GM11168 (cell line): ENCODE data around the gene UBE2I.

Experiments
- in situ Hi-C: fragments of 300-500 bp; cut with MboI; formaldehyde crosslinking; loops from one replicate; pipeline ENCODE4 v1.12.0; 2022; ENCODE audit warnings: low sequenced_read_pairs; ENCODE audit not compliant: unreplicated experiment

UBE2I gene

DNA sequence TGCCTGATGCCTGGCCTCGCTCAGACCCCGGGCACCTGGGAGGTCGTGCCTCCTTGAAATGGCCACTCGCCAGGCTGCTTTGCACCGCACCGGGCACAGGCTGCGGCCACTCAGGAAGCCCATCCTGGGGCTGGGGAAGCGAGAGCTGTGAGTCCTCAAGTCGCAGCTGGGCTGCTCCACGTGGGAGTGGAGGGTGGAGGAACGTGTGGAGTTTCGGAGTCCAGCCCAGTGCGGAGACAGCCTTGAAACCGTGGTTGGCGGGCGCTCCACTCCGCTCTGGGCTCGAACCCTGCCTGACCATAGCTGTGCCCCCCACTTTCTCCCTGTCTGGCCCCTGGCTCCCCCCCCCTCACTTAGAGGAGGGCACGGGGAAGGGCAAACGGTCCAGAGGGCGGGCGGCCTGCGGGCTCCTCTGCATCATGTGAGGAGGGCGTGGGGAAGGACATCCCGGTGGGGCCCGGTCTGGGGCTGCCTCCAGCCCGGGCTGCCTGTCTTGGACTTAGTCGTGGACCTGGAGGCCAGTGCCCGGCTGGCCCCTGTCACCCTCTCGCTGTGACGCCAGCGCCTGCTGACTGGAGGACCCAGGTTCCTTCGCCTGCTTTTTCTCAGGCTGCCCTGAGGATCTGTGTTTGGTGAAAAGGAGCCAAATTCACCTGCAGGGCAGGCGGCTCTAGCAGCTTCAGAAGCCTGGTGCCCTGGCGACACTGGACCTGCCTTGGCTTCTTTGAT is 2.5 kb downstream of the UBE2I start:
- in situ Hi-C loops, result no loop called here

DNA sequence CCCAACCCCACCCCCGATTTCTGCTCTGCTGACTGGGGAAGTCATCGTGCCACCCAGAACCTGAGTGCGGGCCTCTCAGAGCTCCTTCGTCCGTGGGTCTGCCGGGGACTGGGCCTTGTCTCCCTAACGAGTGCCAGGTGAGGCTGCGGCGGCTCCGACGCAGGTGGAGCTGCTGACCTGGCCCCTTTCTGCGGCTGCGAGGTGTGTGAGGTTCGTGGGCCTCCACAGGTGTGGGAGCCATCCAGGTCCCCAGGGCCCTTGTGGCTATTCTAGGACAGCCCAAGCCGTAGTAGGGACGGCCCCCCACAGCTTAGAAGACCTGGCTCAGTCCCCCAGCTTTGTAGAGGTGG is 3.0 kb downstream of the UBE2I start:
- in situ Hi-C loops, result no loop called here

DNA sequence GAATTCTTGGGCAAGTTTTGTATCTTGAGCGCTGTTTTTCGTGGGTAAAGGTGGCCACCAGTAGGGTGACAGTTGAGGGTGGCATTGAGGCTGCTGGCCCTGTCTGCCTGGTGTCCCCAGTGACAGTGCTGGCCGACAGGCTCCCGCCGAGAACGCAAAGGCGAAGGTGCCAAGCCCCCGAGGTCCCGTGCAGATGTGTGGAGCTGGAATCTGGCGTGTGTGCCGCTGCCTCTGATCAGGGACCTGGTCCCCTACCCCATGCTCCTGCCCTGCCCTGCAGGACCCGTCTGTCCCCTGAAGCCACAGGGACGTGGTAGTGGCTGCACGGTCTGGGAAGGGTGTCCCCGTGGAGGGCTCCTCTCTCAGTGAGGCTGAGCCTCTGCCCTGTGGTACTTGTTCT is 3.5 kb downstream of the UBE2I start:
- in situ Hi-C loops, result no loop called here

DNA sequence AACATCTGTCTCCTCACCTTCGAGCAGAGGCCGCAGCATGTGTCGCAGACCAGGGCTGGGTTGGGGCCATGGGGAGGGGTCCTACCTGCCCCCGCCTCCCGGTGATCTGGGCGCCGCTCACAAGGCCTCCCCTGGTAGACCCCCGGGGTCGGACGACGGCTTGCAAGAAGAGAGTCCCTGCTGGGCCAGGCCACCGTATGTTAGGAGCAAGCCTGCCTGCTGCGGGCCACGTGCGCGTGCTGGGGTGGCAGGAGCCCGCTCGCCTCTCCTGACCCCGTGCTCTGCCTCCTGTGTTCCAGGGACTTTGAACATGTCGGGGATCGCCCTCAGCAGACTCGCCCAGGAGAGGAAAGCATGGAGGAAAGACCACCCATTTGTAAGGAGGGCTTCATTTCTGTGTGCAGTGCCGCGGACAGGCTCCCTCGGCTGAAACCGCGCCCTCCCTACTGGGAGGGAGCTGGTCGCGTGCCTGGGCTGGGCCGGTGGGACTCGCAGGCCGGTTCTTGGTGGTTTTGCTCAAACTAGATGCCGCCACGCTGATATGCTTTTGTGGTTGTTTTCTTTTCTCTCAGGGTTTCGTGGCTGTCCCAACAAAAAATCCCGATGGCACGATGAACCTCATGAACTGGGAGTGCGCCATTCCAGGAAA is 4.4 kb downstream of the UBE2I start:
- in situ Hi-C loops, result no loop called here

DNA sequence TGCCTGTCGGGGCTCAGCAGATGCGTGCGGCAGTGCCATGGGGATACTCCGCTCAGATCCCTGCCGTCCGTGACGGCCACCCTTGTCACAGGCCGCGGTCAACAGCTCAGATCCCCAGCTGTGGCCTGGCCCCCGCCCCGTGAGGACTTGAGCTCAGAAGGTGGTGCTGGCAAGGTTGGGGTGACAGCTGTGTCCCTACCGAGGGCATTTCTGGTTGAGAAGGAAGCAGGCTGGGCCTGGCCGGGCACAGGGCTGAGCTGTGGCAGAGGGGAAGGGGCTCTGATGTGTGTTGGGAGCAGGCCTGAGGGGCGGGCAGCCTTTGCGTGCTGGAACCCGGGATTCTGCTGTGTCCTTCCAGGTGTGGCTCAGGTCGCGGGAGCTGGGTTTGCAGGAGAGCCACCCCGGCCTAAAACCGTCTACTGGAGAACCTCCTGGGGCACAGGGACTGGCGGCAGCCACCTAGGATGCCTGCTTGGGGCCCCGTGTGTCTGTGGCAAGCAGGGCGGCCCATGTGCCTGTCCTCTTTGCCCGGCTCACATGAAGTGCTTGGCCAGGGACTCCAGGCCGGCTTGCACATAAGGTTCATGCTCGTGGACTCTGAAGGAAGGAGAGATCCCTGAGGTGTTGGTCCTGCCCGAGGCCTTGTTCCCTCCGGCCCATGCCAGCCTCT is 5.1 kb downstream of the UBE2I start:
- in situ Hi-C loops, result no loop called here

DNA sequence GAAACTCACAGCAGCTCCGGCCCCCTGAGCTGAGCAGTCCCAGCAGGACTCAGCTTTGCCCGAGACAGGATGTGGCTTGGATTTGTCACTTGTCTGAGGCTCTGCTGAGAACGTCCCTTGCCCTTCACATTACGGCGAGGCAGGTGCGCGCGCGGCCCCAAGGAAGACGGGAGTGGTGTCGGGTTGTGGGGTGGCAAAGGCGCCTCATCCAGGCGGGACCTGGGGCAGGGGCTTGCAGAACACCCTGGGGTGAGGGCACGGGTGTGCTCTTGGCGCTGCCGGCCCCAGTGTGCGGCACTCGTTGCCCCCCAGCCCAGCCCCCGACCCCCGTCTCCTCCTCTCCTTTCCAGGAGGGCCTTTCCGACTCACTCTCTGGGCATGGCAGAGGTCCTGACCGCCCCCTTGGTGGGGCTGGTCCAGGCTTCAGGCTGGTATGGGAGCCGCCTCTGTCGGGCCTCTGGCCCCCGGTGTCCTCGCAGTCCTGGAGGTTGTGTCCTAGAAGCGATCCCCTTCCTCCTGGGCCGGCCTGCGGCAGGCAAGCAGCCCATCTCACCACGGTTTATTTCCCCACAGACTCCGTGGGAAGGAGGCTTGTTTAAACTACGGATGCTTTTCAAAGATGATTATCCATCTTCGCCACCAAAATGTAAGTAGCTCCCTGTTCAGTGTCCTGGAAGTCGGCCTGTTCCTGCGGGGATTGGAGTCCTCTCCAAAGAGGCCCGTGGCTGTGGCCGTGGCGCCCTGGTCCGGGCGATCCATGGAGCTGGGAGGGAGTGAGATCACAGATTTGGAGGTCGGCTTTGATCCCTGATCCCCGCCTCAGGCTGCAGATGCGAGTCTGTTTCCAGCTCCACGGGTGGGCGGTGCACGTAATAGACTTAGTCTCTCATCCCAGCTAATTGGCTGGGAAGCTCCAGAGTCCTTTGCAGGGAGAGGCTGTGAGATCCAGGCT is 5.9 kb downstream of the UBE2I start:
- in situ Hi-C loops, result no loop called here

DNA sequence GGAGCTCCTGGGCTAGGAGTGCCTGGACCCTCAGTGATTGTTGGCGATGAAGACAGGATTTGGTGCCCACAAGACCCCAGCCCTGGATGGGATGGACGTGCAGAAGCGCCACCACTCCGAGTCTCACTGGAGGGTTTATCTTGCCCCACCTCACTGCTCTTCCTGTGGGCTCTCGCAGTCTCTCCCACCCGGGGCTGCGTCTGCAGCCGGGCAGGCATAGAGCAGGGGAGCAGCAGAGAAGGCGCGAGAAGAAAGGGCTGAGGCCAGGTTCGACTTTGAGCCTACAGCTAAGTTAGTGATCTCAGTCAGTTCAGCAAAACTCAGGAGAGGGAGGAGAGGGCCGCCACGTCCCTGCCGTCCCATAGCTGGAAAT is 6.6 kb downstream of the UBE2I start:
- in situ Hi-C loops, result no loop called here

DNA sequence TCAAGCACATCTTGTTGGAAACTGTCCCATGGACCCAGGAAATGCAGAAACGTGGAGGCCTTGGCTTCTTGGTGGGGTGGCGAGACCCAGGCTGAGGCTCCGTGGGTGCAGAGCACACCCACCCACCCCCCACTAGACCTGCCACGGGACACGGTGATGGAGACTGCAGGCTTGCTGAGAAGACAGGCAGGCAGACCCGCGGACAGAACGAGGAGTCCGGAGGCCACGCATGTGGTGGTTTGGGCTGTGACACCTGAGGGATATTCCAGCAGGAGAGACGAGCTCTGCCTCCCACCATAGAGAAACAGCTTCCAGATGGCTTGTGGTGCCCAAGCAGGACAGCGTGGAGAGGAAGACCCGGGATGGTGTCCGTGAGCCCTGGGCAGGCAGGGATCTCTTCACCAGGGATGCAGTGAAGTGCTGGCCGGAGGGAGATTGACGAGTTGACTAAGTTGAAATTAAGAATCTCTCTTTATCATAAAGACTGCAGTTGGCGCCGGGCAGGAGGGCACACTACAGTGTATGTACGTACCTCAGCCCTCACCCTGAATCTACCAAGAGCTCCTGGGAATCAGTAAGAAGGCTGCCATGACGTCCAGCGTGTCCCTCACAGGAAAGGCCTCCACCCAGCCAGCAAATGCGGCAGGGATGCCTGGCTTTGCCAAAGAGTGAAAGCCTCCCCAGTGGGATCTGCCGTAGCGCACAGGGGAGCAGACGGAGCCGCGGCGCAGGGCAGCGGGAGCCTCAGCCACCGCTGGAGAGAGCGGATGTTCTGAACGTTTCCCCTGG is 8.2 kb downstream of the UBE2I start:
- in situ Hi-C loops, result no loop called here

DNA sequence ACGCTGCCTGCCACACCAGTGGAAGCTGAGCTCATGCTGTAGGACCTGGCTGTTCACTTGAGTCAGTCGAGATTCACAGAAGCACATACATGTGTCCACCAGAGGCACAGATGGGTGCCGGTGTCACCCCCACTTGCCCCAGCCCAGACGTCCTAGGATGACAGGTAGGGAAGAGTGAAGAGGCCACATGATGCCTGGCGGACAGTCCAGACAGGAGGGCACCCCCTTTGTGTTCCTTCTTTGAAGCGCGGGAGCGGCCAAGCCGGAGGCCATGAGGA is 8.8 kb downstream of the UBE2I start:
- in situ Hi-C loops, result no loop called here

DNA sequence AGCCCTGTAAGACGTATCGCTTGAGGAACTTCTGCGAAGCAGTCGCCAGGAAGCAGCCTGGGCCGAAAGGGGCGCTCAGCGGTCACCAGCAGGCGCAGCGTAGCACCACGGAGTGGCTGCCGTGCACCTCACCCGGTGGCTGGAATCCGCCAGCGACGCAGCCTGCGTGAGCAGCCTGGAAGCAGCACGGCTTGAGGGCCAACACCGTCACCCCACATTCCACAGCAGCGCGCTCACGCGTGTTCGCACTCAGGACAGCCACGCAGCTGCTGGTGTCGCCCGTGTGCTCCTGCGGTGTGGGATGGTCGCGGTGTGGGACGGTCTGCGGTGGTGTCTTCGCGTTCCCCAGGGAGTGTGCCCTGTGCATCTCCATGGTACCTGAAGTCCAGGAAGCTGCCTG is 9.6 kb downstream of the UBE2I start:
- in situ Hi-C loops, result no loop called here

DNA sequence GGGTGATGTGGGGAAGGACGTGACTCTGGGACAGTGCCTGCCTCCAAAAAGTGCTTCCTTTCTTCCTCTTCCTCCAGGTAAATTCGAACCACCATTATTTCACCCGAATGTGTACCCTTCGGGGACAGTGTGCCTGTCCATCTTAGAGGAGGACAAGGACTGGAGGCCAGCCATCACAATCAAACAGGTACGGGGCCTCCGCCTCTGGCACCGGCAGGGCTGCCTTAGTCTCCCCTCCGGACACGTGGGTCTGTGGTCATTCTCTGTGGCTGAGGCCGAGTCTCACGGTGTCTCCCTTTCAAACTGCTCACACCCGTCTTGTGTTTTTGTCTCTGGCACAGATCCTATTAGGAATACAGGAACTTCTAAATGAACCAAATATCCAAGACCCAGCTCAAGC is 10.7 kb downstream of the UBE2I start:
- in situ Hi-C loops, result no loop called here

DNA sequence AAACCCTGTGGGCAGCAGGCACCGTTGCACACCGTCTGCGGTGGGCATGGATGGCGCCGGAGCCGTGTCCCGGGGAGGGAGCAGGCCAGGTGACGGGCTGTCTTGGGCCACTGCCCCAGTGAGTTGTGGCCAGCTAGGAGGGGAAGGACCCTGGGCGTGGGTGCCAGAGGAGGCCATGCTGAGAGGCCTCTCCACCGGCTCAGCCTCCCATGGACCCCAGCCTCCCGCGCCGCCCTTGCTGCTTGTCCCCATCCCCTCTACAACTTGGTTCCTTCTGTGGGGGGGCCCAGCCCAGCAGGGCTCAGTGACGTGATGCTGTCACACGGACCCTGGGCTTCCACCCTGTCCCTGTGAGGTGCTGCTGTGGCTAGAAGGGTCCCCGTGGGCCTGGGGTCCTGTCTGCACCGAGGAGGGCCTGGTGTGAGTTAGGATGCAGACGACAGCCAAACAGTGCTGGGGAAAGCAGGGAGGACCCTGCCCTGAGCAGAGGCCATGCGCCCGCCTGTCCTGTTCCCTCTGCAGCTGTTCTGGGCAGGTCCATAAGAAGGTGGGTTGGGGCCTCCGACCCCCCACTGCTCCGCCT is 11.3 kb downstream of the UBE2I start:
- in situ Hi-C loops, result no loop called here

DNA sequence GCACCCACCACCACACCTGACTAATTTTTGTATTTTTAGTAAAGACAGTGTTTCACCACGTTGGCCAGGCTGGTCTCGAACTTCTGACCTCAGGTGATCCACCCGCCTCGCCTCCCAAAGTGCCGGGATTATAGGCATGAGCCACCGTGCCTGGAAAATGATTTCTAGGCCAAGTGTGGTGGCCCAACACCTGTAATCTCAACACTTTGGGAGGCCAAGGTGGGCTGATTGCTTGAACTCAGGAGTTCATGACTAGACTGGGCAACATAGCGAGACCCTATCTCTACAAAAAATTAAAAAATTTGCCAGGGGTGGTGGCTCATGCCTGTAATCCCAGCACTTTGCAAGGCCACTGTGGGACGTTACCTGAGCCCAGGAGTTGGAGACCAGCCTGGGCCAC is 13.0 kb downstream of the UBE2I start:
- in situ Hi-C loops, result no loop called here

DNA sequence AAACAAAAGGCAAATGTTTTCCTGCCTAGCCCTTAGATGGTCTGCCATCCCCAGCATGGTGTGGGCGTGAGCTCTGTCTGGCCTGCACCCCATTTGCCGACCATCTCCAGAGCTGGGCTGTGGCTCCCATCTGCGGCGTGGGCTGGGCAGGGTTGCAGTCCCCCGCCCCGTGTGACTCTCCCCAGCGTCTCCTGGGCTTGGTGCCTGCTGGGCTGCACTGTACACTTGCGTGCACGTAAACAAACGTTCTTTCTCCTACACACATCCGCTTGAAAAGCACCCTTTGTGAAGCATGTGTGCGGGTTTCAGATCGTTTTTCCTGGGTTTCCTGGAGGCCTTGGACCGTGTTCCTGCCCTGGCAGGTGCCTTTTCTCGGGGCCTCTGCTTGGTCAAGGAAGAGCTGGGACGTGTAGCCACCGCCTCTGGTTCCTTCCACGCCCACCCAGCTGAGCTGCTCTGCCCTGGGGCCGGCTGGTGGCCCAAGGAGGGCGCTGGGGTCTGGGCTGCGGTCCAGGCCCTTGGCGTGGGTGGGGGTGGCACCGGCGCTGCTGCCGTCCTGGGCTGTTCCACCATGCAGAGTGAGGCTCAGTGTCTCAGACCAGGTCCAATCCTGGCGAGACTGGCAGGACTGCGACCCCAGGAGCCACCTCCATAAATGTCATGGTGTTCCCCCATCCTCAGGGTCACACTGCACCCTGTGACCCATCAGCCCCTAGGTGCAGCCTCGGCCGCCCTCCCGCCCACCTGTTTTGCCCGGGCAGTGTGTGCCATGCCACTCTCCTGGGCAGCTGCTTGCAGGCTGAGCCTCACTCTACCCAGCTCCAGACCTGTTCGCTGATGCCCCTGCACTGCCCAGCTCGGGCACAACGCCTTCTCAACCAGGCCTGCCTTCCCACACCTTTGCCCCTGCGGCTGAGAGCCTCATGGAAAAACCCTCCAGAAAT is 14.1 kb downstream of the UBE2I start:
- in situ Hi-C loops, result no loop called here

DNA sequence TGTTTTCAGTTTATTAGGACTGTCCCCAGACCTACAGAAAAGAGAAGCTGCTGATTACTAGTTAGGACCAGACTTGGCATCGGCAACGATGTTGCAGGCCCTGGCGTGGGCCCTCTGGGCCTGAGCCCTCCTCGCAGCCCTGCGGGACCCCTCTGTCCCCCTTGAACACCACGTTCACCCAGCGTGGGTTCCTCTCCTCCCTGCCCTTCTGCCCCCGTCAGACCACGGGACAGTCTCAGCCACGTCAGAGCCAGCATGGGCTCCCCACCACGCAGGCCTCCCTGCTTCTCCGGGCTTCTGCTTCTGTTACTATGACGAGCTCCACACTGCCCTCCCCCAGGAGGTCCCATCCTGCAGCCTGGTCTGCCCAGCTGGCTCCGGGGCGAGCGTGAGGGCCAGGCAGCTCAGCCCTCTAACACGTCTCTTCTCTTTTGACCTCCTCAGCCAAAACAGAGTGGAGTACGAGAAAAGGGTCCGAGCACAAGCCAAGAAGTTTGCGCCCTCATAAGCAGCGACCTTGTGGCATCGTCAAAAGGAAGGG is 14.9 kb downstream of the UBE2I start:
- in situ Hi-C loops, result no loop called here

DNA sequence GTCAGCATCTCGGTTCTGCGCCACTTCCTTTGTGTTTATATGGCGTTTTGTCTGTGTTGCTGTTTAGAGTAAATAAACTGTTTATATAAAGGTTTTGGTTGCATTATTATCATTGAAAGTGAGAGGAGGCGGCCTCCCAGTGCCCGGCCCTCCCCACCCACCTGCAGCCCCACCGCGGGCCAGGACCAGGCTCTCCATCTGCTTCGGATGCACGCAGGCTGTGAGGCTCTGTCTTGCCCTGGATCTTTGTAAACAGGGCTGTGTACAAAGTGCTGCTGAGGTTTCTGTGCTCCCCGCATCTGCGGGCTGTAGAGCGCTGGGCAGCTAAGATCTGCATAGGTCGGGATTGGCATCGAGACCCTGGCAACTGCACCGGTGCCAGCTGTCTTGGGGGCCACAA is 15.8 kb downstream of the UBE2I start:
- in situ Hi-C loops, result no loop called here

DNA sequence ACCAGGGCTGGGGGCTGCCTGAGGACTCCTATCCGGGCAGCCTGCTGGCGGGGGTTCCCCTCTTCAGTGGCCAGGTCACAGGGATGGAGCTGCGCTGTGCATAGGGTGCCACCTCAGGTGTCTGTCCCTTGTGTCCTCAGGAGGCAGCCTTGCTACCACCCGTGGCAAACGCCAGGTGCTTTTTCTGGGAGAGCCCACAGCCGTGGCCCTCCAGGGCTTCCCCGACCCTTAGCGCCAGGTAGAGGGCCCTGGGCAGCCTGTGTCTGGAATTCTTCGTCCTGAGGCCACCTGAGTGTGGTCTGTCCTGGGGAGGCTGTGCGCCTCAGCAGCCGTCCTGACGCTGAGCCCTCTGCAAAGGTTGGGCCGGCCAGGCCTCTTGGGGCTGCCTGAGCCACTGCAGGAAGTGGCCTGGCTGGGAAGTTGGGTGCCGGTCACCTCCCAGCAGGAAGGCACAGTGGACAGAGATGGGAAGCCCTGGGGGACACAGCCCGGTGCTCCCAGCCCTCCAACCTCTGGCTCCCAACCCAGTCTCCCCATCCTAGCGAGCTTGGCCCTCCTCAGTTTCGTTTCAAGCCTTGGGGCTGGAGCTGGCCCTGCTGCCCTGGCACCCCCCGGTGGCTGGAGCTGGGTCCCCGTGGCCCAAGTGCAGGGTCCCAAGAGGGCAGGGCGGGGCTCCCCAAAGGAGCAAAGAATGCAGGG is 16.4 kb downstream of the UBE2I start:
- in situ Hi-C loops, result no loop called here

DNA sequence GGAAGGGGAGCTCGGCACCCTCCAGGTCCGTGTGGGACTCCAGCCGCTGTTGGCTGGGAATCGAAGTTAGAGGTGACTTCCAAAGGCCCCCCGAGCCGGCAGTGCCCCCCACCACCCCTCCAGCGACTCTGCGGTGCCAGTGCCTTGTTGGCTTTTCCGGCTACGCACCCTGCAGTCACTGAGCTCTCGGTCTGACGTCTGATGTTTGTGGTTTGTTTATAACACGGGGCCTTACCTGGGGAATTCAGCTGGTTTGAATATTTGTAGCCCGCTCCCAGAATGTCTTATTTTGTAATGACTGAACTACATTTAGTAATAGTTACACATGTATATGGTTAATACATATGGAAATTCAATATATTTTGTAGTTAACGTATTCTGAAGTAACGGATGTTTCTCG is 17.0 kb downstream of the UBE2I start:
- in situ Hi-C loops, result no loop called here
